Stimulated activated CD4-positive, alpha-beta T cell treated with anti-CD3 and anti-CD28 coated beads, Interleukin-1b, Interleukin-23, amount 100 ng/mL, for 1 hour (primary cell): ENCODE data around the gene RIMKLA.

ENCODE experiments used
- DNase-seq, 2 donors: peaks; one replicate each; pipeline ENCODE4 v3.0.0-alpha.2; 2020; ENCODE audit warnings: low read depth in 2 of 2

The RIMKLA gene, protein sequence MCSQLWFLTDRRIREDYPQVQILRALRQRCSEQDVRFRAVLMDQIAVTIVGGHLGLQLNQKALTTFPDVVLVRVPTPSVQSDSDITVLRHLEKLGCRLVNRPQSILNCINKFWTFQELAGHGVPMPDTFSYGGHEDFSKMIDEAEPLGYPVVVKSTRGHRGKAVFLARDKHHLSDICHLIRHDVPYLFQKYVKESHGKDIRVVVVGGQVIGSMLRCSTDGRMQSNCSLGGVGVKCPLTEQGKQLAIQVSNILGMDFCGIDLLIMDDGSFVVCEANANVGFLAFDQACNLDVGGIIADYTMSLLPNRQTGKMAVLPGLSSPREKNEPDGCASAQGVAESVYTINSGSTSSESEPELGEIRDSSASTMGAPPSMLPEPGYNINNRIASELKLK

DNA sequence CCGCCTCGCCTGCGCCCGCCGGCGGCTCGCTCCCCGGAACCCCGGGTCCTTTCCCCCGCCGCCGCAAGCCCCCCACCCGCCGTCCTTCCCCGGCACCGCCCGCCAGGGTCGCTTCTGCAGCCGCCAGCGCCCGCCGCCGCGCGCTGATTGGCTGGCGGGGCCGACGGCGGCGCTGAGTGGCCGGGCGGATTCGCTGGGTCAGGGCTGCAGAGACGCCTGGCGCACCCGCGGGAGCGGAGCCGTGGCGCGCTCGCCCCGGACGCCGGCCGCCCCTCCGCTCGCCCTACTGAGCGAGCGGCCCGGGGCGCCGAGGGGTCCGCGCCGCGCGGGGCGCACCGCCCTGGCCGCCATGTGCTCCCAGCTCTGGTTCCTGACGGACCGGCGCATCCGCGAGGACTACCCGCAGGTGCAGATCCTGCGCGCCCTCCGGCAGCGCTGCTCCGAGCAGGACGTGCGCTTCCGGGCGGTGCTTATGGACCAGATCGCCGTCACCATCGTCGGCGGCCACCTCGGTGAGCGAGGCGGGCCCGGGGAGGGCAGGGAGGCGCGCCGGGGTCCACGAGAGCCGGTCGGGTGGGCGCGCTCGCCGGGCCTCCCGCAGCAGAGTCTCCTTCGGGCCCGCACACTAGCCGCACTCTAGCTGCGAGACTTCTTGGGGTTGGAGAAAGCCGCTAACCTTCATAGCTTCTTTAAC, at the start of gene RIMKLA:
RIMKLA (plus strand) TSS at position 207 of the 694 bp plus-strand sequence; CDS start at position 350, 143 bp downstream.
- DNase-seq, result no peak

DNA sequence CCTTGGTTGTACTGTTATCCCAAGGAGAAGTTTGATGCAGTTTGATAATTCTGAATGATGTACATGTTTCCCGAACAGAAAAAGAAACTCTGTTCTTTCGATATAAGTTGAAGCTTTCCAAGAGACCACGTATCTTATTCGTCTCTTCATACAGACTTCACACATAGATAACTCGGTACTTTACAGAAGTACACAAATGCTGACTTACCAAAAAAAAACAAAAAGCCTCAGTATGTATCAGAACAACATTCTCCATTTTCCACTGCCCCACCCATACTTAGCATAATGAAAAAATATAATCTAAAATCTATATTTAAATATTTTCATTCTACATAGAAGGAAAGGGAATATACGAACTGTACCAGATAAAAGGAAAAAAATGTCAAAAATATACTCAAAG, 47.7 kb upstream of the RIMKLA start:
- DNase-seq, result no peak

DNA sequence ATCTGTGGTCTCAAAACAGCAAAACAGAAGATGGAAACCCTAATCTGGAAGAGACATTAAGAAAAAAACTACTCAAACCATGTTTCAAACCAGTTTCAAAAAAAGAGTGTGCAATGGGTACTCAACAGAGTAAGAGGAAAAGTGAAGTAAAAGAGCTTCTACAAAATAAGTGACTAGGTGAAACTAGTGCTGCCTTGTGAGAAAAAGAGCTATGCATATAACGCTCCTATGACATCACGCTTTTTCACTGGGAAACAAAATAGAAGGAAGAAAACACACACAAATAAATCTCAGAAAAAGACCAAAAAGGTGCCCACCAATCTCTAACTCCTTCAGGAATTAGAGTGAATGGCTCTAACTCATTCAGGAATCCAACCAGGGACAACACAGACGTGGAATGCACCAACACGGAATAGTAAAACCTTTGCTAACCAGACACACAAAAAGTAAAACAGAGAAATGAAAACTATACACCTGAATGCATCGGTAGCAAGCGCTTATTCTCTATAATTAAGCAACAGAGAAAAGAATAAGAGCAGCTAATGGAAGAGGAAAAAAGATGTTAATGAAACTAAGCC, 46.8 kb upstream of the RIMKLA start:
- DNase-seq, result no peak

DNA sequence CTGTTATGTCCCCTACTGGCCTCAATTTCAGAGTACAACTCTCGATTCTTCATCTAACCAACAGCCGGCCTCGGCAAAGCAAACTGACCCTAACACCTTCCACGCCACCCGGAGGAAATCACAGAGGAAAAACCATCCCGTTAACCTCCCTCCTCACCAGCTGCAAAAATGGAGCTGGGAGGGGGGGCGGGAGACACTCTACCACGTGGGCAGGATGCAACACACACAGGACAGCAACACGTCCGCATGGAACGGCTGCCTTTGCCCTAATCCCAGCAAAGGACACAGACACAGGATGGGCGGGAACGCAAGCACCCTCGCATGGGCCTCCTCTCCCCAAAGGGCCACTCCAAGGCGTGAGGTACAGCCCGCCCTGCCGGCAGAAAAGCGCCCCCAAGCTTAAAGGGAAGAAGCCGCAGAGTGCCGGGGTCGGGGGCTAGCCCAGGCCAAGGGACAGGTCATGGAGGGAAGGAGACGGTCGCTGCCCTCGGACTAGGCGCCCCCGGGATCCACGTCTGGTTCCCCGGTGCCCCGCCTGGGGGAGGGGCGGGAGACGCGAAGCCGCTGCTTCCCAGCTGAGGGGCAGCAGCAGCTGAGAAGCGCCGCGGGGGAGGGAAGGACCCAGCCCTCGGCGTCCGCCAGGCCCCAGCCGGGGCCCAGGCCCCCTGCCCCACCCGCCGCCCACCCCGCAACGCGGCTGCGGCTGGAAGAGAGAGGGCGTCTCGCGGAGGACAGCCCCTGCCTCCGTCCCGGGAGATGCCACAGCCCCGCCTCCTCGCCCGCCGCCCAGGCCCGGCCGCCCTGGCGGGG, 46.1 kb upstream of the RIMKLA start:
- DNase-seq, result peak in 1 of 2 donors; percentile 6

DNA sequence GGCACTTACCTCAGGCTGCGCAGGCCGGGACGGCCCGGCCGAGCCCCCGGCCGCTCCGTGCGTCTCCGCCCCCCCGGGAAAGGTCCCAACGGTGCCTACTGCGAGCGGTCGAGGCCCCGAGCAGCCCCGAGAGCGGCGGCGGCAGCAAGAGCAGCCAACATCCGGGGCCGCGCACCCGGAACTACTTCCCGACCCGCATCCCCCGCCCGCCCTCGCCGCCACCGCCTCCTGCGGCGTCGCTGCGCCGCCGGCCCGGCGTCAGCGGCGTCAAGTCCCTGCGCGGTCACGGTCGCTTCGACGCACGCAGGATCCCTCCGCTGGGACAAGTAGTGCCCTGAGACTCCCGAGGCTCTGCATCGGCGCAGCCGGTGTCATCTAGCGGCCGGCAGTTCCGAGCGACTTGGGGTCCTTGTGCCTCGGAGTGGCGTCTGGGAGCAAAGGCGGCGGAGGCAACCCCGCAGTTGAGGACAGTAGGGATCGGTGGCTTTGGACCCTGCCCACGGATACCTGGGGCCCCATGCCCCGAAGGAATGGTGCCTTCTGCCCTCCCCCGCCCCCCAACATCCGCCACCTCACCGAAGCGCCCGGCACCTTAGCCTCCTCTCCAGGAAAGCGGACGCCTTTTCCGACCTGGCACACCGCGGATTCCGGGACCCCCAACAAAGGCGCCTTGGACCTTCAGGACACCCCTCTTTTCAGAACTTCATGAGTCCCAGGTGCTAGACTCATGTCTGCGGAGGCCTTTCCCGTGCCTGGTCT, 45.4 kb upstream of the RIMKLA start, which contains the start of gene FOXJ3:
FOXJ3 (minus strand) TSS at position 186 of the 759 bp plus-strand sequence. CDS start 24,142 bp downstream, outside the sequence.
- peak; percentile 80 to 88 for DNase-seq

DNA sequence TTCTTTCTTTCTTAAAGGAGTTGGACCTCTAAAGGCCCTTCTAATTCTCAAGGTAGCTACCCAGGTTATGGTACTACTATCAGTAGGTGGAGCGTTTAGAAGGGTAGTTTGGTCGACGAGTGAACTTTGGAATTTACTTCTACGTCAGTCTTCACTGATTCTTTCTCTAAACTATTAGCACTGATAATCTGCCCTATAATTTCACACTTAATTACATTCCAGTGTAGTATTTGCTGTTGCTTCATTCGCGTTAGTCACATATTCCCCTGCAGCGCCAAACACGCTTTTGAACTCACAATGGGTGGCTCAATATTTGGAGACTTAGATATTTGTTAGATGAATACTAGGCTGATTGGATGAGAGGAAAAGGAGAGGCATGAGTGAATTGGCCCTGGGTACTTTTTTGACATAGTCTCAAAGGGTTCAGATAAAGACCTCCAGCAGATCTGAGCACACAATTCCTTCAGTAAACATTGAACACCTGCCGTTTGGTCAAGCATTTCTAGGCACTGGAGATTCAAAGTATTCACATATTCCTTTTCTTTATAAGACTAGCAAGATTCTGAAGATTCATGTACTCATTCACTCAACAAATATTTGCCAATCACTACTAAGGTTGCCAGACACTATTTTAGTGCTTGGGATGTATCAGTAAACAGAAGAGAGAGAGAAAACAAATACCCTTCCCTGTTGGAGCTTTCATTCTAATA, 44.6 kb upstream of the RIMKLA start:
- DNase-seq, result no peak

DNA sequence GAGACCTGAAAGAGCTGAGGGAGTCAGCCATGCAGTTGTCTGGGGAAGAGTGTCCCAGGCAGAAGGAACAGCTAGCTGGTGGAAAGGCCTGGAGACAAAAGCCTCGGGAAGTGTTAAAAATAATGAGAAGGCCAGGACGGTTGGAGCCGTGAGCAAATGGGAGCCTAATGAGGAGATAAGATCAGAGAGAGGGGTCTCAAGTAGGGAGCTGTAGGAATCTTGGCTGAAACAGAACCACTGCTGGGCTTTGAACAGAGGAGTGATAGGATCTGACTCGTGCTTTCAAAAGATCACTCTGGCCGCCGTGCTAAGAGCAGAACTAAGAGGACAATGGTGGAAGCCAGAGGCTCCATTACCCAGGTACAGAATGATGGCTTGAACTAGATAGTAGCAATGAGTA, 43.6 kb upstream of the RIMKLA start:
- no peak for DNase-seq

DNA sequence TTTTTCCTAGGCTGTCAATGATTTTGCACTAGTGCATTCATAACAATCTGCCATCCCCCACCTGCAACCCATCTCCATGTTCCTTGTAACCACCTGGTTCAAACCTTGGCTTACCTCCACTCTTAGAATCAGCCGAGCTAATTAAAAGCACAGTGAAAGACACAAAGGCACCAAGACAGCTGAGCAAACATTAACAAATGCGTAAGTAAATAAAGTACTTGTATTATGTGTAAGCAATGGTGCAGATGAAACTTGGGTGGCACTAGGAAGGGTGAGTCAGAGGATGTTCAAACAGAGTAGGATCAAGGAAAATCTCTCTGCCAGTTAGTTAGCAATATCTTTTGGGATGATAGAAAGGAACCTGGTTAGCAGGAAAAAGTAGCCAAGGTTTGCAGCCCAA, 40.5 kb upstream of the RIMKLA start:
- no peak for DNase-seq

DNA sequence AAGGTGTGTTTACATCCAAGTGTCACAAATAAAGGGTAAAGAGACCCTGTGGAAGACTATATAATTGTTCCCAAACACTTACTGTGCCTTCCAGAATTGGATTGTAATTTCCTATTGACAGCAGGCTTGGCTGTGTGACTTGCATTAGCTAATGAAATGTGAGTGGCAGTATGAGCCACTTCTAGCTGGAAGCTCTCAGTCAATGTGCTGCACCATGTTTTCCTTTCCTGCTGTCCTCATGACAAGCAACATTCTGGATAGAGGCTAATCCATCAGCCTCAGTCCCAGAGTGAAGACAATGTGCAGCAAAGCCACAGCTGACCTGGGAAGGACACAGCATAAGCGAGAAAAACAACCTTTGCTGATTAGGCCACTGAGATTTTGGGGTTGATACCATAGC, 39.7 kb upstream of the RIMKLA start:
- no peak for DNase-seq

DNA sequence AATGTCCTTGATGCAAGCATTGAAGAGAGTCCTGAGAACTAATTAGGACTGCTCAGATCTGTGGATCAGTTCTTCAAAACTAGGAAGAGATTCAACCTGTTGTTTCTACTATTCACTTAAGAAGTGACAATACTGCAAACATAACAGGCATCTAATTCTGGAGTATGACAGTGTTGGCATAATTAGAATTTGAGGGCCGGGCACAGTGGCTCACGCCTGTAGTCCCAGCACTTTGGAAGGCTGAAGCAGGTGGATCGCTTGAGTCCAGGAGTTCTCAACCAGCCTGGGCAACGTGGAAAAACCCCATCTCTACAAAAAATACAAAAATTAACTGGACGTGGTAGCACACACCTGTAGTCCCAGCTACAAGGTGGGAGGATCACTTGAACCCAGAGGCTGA, 37.5 kb upstream of the RIMKLA start:
- no peak for DNase-seq

DNA sequence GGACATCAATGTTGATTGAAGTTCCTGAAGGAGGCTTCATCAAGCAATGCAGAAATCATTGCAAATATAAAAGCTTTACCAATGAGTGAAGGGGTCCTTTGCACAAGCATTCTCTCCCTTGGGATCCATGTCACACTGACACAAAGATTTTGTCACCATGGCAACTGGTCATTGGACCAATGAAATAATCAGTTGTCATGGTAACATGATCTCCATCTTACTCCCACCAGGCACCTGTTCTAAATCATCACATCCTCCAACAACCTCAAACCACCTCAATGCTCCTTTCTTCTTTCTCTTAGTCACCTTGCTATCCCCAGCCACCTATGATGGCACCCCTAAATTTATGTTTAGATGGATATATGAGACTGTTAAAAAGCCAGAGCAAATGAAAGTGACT, 32.1 kb upstream of the RIMKLA start:
- DNase-seq, result no peak

DNA sequence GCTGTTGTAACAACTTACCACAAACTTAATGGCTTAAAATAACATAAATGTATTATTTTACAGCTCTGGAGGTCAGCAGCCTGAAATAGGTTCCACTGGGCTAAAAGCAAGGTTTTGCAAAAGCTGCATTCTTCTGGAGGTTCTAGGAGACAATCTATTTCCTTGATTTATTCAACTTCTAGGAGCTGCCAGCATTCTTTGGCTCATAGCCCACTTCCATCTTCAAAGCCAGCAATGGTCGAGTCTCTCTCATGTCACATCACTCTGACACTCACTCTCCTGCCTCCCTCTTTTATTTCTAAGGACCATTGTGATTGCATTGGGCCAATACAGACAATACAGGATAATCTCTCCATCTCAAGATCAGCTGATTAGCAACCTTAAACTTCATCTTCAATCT, 30.5 kb upstream of the RIMKLA start:
- no peak for DNase-seq

DNA sequence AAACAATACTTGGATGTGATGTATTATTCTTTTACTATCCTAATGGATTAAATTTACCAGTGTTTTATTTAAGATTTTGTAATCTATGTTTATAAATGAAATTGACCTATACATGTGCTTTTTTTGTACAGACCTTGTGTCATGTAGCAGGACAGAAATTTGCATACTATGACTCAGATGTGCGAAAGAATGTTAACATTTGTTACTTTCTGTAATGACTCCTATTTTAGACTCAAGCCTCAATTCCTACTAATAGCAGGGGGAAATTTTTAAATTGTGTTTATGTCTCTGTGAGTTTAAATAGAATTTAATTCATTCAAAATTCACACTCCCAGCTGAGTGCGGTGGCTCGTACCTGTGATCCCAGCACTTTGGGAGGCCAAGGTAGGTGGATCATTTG, 21.8 kb upstream of the RIMKLA start:
- no peak for DNase-seq

DNA sequence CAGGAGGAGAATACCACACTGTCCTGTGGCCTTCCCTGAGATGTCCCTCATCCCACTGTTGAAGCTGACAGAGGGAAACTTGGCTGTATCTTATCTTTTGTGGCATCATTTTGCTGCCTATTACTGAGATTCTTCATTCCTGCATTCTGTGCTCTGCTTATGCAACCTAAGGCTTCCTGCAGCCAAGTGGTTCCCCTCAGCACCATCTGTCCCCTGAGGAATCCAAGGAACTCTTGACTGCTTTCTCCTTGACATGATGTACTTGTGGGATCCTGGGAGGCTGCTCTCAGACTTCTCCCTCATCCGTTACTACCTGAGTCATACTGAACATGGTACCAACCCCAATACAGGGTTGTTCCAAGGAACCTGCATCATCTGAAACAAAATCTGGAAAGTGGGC, 21.1 kb upstream of the RIMKLA start:
- DNase-seq, result no peak

DNA sequence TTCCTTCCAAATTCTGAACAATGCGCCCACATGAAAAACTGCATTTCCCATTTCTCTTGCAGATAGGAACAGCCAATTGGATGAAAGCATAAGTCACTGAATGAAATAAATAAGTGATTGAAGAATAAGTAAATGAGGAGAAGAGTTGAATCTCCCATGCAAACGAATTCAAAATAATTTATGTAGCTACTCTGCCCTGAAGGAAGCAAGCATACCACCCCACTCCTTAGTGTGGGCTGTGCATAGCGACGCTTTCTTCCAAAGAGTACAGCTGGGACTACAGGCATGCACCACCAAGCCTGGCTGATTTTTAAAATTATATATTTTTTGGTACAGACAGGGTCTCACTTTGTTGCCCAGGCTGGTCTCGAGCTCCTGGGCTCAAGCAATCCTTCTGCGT, 16.5 kb upstream of the RIMKLA start:
- DNase-seq, result no peak

DNA sequence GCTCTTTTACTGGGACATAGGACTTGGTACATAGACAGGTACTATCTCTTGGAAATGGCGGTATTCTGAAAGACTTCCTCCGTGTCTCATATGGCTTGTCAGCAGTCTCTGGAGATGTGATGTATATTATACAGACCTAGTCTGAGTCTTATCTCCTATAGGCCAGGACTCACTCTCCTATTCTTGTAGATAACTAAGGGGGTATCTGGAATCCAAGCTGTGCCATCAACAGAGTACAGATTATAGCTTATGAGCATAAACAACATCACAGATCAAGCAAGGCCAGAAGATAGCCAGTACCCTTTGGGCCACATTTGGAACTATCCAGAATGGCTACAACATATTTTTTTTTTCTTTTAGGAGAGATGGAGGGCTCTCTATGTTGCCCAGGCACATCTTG, 16.1 kb upstream of the RIMKLA start:
- DNase-seq, result no peak

DNA sequence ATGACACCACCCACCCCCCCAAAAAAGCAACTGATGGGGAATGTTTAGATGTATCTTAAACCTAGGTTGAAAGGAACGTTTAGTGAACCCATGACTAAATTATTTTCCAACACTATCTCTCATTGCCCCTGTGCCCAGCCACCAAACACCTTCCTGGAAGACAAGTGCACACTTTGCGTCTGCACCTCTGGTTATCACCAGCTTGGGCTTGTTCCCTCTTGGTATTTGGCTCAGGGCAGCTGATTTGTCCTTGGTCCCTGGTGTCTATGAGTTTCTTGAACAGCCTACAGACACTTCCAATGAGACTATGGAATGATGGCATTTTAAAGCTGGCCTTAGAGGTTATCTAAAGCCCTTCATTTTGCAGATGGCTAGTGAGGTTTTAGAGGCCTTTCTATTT, 15.5 kb upstream of the RIMKLA start:
- DNase-seq, result no peak

DNA sequence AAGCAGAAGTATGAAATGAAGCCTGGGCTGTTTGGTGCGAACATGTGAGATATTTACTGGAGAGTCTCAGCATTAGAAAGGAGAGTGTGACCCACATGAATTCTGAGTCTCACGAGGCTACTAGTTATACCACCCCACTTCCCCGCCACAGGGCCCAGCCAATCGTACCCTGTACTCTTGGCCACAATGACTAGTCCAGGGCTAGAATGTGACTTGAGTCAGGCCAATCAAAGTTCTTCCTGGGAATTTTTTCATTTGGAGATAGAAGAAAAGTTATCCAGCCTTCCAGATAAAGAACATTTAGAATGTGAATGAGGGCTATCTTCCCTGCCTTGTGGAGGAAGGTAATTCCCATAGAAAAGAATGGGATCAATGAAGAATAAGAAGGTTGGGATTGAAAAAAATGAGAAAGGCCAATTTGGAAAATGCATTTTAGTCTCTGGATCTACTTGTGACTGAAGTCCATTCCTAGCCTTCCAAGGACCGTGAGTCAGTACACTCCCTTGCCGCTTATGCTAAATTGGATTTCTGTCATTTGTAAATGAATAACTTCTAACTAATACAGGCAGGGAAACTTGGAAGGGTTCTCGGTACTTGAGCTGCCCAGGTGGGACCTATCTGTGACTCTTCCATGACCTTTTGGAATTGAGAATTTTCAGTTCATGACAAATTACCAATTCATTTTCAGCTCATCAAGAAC, 12.3 kb upstream of the RIMKLA start:
- no peak for DNase-seq

DNA sequence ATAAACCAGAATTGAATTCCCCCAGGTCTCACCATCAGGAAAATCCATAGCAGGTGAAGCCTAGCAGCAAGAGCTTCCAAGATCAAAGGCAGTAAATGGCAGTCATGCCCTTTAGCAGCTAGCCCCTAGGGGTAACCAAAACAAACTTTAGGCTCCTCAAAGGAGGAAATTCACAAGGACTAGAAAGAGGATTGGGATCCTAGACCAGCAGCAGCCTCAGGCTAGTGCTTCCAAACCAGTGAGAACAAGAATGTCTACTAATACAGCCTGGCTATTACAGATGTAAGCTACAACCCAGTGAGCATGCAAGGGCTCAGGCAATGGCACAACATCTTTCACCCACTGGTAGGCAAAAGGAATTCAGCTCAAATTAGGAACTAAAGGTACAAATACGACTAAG, 11.1 kb upstream of the RIMKLA start:
- DNase-seq, result no peak
